Activated naive CD4-positive, alpha-beta T cell treated with Interleukin-2 at 50 U/mL for 16 hours (primary cell): ENCODE data around the gene ZC2HC1B.

ENCODE experiments used
- DNase-seq: peaks from one replicate; pipeline ENCODE4 v3.0.0-alpha.2; 2020

The ZC2HC1B gene

DNA sequence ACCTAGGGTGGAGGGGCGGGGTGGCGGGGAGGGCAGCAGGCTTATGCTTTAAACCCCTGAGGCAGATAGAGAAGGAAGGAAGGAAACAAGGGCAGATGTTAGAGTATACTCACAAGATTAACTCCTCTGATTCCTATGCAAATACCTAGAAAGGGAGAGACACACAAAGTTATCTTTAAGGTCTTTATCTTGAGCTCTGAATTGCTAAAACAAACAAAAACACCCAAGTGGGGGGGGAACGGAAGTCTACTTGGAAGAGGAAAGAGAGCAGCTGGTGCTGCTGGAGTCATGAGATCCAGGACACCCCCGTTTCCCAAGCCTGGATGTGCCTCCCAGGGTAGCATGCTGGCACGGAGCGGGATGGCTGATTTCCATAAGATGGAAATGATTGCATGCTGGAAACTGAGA is 100.4 kb downstream of the ZC2HC1B start:
- DNase-seq, result no peak

DNA sequence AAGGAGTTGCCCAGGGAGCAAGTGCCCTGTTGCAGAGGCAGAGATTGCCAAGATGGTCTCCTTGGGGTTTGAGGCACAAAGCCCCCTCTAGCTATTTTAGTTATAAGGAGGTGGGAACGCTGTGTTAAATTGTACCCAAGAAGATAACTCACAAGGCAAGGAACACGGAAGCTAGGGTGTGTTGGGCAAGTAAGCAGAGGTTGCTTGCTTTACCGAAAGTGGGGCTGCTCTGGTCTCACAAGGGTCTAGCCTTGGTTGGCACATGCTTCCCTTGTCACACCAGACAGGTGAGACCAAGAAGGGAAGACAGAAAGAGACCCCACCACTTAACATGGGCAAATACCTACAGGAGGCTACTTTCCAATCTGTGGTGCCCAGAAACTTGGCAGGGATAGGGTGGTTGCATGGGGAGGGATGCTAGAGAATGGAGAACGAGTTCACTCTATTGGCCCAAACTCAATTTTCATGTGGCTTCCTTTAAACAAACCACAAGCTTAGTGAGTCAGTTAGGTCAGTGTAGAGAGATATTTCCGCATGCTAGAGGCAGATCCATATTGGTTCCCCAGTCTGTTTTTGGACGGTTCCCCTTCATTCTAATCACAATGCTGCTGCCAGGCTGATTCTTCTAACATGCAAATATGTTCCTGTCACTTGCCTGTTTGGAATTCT is 101.4 kb downstream of the ZC2HC1B start:
- DNase-seq, result no peak

DNA sequence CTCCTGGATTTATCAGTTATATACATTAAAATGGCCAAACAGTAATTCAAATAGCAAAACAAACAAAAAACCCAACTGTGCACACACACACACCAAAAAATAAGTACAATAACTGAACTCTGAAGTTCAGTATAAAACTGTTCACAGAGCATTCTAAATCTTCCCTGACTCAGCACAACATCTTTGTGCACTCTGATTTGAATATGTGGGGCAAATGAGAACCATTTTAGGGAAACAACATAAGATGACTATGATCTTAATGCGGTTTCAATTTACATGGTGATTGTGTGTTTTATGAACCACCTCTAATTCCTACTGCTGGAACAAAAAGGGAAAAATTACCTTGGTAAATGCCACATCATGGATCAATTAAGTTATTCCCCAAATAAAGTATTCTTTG is 102.0 kb downstream of the ZC2HC1B start:
- no peak for DNase-seq

DNA sequence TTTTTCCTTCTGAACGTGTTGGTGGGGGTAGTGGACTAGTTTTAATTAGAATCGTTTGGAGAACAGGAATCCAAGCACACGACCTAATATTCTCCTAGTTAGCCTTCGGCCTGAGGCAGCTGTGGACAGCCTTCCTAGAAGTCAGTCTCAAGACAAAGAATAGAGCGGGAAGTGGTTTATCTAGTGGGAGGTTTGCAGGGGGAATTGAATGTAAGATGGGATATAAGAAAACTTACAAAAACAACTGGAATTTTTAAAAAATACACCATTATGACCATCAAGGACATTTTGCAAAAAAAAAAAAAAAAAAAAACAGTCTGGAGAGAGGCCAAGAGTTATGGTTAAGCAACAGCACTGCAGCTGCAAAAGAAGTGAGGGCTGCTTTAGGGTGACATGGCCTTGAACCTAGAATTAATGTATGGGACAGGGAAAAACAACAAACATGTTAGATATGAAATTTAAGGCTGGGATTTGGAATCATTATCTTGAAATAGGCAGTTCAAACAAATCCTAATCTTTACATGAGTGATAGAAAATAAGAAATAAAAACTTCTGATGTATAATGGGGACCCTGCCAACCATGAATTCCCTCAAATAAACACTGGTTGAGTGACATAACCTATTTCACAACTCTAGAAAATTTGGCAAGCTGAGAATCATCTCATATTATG is 103.6 kb downstream of the ZC2HC1B start:
- DNase-seq, result no peak

DNA sequence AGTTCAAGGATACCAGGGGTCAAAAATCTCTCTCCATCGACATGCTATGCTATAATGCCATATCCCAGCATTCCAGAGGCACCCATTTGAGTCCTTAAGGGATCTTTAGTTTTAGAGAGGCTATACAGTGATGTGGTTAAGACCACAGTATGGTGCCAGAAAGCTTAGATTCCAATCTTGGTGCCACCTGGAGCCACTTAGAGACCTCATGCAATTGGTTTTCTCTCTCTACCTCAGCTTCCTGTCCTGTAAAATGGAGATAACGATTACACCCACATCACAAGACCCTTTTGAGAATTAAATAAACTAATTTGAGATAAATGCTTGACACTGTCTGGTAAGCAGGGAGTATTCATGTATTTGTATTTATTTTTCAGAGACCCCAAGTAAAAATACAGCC is 104.8 kb downstream of the ZC2HC1B start:
- DNase-seq, result no peak

DNA sequence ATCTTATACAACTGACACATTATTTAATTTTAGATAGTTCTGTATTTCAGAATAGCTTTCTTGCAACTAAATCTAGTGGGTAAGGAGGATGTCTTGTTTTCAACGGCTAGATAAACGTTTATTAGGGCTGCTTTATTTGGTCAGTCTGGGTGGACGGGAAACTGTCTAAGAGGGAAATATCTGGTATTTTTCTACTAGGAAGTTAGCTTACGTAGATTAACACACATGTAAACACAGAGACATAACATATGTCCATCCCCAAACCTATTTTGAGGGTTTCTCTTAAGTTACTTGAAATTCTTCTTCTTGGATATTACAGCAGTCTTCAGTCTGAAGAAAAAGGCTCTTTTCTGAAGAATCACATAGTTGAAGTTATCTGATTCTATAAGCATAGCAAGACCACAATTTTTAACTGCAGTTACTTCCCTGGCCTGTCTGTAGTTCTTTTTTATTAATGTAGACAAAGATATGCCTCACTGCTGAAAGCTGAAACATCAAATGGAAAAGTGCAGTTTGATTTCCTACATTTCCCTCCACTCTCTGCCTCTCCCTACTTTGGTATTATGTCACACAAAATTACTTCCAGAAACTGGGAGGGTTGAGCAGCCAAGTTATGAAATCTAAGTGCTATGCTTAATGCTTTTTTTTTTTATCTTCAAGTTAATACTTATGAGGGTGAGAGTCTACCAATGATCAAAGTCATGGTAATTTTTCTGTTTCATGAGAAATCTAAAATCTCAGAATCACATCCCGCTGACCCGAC is 106.4 kb downstream of the ZC2HC1B start:
- DNase-seq, result no peak

DNA sequence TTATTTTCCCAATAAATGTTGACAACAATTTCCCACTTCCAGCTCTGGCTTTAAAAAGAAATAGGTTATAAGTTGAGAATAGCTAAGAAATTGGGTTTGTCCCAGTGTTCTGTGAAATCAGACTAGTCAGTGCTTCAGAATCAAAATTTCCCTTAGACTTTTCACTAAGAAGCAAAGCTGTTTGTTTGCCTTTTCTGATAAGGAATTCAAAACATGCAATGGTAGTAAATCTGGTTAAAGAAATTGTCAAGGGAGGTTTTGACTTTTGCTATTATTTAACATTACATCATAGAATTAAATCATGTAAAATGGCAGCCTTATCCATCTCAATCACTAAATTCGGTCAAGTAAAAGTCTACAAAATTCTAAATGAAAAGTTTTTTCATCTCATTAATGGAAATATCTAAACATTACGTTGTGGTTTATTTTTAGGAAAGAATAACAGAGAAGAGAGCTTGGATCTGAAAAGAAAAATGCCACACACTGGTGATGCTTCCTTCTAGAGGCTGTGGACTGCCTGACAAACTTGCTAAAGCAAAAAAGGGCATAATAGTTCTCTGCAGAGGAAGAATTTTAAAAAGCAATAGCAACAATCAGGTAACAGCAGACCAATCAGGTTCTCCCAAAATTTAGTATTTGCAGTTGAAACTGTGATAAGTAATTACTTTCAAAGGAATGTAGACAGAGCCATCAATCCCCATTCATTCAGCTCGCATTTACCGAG is 107.4 kb downstream of the ZC2HC1B start:
- no peak for DNase-seq

DNA sequence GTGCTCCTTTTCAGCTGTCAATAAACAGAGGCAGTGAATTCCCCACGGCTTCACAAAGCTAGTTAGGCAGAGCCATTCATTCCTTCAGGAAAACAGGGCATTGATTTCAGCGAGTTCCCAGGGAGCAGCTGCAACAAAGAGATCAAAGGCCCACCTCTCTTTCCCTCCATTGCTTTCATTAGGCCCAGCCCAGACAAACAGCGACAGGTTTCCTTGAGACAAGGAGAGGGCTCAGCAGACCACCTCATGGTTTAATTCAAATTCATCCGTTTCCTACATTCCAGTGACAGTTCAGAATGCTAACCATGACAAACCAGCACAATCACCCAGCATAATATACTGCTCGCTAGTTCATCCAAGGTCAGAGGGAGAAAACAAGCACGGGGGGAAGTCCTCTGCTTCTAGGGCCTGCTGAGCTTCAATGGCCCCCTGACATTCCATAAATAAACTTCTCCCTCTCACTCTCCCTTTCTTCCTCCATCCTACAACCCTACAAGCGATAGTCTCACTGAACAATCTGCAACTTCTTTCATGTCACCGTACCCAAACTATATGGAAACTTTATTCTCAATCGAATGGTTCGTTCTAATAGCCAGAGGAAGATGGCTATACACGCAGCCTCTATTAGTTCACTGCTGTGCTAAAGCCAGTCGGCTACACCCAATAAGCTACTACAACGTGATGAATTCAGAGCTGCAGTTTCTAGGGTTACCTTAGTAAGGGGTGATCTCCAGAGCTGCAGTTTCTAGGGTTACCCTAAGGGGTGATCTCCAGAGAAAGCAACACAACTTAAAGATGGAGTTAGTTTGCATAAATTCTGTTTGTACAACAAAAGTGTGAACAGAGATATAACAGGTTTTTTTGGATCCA is 109.1 kb downstream of the ZC2HC1B start:
- DNase-seq, result no peak

DNA sequence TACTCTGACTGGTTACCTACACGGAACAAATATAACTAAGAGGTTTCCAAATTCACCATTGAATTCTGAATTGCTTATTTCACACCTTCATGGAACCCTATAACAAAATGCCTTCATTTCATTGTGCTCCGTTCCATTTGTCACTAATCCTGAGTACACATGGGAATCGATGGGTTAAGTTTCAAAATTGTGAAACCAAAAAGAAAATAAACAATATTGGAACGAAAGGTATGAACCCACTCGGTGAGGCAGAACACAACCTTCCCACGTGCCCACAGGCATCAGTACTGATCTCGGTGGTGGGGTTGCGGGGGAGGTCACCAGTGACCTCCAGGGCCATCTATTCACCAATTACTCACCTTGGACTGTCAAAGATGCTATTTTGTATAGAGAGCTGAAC is 109.8 kb downstream of the ZC2HC1B start:
- no peak for DNase-seq

DNA sequence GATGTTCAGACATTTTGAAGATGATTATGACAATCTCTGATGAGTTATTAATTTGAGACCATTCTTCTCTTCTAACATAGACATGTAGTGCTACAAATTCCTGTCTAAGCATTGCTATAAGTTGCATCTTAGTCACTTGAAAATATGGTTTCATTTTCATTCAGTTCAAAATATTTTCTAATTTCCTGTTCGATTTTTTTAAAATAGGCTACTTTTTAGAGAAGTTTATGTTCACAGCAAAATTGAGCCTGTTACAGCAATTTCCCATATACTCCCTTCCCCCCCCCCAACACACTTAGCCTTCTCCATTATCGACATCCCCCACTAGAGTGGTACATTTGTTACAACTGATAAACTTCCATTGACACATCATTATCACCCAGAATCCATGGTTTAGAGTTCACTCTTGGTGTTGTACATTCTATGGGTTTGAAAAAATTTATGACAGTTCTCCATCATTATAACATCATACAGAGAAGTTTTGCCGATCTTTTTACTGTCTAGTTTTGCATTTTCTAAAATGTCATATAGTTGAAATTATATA is 112.6 kb downstream of the ZC2HC1B start:
- DNase-seq, result no peak

DNA sequence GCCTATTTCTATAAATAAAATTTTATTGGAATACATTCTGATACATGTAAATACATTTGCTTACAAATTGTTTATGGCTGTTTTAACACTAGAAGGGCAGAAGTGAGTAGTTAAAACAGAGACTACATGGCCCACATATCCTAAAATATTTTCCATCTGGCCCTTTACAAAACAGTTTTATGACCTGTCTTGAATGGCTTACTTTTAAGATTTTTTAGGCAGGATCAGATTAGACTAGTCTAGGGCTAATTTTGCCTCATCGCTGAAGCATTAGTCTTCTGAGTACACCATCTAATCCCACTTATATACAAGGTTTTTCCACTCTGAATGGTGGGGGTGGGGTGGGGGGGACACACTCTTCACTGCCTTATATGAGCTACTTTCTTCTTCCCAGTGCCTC is 116.6 kb downstream of the ZC2HC1B start:
- no peak for DNase-seq

DNA sequence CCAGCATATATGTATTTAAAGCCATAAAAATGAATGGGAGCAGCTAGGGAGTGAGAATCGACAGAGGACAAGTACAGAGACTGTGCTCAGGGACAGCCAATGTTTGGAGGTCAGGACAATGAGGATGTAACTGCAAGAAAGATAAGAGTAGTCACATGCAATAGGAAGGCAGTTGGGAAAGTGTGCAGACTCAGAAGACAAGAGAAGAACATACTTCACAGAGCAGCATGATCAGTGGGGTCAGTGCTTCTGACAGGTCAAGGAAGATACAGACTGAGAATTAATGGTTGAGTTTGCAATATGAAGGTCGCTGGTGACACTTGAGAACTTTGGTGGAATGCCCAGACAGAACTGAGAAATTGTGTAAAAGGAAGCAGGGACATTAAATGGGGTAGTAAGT is 118.7 kb downstream of the ZC2HC1B start:
- no peak for DNase-seq

DNA sequence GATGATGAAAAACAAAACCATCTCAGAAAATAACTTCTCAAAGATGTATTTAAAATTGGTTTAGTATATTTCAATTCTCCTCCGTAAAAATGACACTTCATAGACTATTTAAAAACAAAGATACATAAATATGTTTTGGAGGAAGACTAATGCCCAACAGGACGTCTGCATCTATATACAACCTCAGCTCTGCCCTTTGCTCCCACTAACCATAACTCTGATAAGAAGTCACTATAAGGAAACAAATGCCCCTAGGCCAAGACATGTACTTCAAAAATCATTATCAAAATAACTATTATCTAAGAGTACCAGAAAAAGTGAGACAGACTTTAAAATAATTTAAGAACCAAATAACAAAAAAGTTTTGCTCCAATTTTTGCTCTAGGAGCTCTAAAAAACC is 120.4 kb downstream of the ZC2HC1B start:
- no peak for DNase-seq

DNA sequence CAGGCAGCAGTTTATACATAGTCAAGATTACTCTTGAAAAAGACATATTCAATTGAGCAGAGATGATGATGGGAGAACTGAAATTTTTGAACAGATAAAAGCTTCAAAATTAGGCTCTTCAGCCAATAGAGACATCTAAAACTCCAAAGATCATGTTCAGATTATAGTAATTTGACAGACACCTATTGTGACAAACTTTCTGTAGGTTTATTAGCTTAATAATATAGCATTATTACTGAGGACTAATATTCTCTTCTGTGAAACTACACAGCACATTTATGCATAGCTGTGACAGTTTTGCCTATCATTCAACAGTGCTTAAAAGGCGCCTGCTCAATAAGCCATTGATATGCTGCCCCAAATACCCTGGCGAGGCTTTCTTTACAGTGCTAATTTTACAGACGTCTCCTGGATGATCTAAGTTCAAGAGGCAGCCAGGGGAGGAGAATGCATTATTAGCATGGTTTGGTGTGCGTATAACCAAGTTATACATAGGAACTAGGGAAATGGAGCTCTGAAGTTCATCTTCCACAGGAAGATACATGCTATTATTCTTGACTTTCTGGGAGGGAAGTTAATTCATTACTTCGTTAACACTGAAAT is 122.3 kb downstream of the ZC2HC1B start:
- DNase-seq, result no peak
